ENCODE results near the gene MSI2. TPM values are rescaled to one million over a fixed set of nuclear protein-coding genes. Genes with fewer than 3 reads are reported as not detected.

Gene MSI2
- total and polyA plus RNA-seq, 7 donors = 12.6 to 25.8 (median 21.3) TPM

- 84 to 92% methylated on average over 8 of the region's 8 CpGs for WGBS, 2 donors
- Histone ChIP-seq H3K27ac (no peak overlapping the region), H3K4me1 (peaks cover 0 to 5% (median 0%) of the 10 kb centered on the region in 4 donors), H3K9me3 (no peaks in the 10 kb centered on the region), H3K36me3 (no peaks in the 10 kb centered on the region), H3K27me3 (no peaks in the 10 kb centered on the region), H3K4me3 (no peak overlapping the region)
- TF ChIP-seq EP300 (IDR thresholded peaks at IDR 0.05) (no peak), POLR2A (IDR thresholded peaks at IDR 0.05) (no peak), POLR2AphosphoS5 (IDR thresholded peaks at IDR 0.05) (no peak), CTCF (IDR thresholded peaks at IDR 0.05) (no peak)
- no peak for DNase-seq
- intact Hi-C loops (cut with DNase I) = no loop called here
These were observed 194.9 kb downstream of the MSI2 start for GRCh38 chr17:57451191-57451590.

GRCh38 chr17:57451643-57452042 lies 195.3 kb downstream of the MSI2 start:
- Histone ChIP-seq H3K36me3 (no peaks in the 10 kb centered on the region), H3K9me3 (no peaks in the 10 kb centered on the region), H3K27me3 (no peaks in the 10 kb centered on the region), H3K4me3 (no peak overlapping the region), H3K4me1 (peaks cover 0 to 5% (median 0%) of the 10 kb centered on the region in 4 donors), H3K27ac (no peak overlapping the region)
- WGBS, 2 donors = 73 to 90% methylated on average over 7 of the region's 7 CpGs
- no peak for DNase-seq
- intact Hi-C loops (cut with DNase I) = no loop called here
- TF ChIP-seq CTCF (IDR thresholded peaks at IDR 0.05) (no peak), EP300 (IDR thresholded peaks at IDR 0.05) (no peak), POLR2AphosphoS5 (IDR thresholded peaks at IDR 0.05) (no peak), POLR2A (IDR thresholded peaks at IDR 0.05) (no peak)

- 88 to 89% methylated on average over 7 of the region's 7 CpGs for WGBS, 2 donors
- intact Hi-C loops (cut with DNase I) = no loop called here
- no peak overlapping the region for H3K4me3 ChIP-seq
- H3K9me3 ChIP-seq = no peaks in the 10 kb centered on the region
- H3K27me3 ChIP-seq = no peaks in the 10 kb centered on the region
- DNase-seq = no peak
- H3K4me1 ChIP-seq = peaks cover 0 to 5% (median 0%) of the 10 kb centered on the region in 4 donors
- H3K36me3 ChIP-seq = no peaks in the 10 kb centered on the region
- TF ChIP-seq POLR2A (IDR thresholded peaks at IDR 0.05) (no peak), CTCF (IDR thresholded peaks at IDR 0.05) (no peak), EP300 (IDR thresholded peaks at IDR 0.05) (no peak), POLR2AphosphoS5 (IDR thresholded peaks at IDR 0.05) (no peak)
- no peak overlapping the region for H3K27ac ChIP-seq
These were observed 197.6 kb downstream of the MSI2 start for GRCh38 chr17:57453841-57454425.

- 80 to 92% methylated on average over 5 of the region's 5 CpGs for WGBS, 2 donors
- intact Hi-C loops (cut with DNase I) = no loop called here
- Histone ChIP-seq H3K36me3 (no peaks in the 10 kb centered on the region), H3K27me3 (no peaks in the 10 kb centered on the region), H3K4me1 (peaks cover 0 to 5% (median 0%) of the 10 kb centered on the region in 4 donors), H3K9me3 (no peaks in the 10 kb centered on the region), H3K27ac (no peak overlapping the region), H3K4me3 (no peak overlapping the region)
- no peak for DNase-seq
- no peak for TF ChIP-seq POLR2A (IDR thresholded peaks at IDR 0.05)
- no peak for TF ChIP-seq POLR2AphosphoS5 (IDR thresholded peaks at IDR 0.05)
- TF ChIP-seq EP300 (IDR thresholded peaks at IDR 0.05) = no peak
- no peak for TF ChIP-seq CTCF (IDR thresholded peaks at IDR 0.05)
These were observed 198.4 kb downstream of the MSI2 start for GRCh38 chr17:57454729-57455062.

All from sigmoid colon (tissue), 7 donors.